ENCODE measurements around the gene POU3F3.

Gene POU3F3

DNA sequence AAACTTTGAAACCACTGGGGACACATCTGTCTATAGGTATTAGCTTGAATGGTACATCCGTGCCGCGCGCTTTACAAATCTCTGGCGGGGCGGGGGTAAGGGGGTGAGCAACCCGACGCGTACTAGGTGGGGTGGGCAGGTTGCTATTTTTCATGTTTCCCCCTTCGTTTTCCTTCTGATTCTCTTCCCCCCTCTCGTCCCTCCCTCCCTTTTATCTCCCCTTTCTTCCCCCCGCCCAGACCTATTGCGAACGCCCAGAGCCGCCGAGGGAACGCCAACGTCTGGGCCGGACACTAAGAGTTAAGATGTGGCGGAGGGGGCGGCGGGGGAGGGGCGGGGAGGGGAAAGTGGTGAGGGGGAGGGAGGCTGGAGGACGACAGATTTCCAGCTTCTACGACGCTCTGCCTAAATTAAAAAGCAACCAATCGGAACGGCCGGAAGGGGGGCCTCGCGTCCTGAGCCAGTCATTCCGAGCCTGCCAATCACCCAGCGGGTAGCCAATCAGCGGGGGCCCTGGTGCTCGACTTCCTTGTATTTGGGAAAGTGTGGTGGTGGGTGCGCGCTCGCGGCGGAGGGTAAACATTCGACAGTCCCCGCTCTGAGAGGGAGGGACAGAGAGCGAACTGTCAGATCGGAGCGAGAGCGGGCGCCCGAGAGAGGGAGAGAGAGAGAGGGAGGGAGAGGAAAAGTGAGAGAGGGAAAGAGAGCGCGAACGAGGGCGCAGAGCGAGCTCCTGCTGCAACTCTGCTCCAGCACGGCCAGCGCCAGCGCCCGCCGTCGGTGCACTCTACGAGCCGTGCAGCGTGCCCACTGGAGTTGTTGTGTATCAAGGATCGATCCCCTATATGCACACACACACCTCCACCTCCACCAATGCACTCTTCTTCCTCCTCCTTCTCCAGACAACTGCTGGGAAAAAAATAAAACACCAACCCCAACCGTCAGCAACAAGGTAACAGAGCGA is at the start of gene POU3F3:
TSS of gene POU3F3 (plus strand) at position 582 of the 964 bp plus-strand sequence. CDS start 1,396 bp downstream, outside the sequence.
- peak in 1 of 2 donors; percentile 37 for DNase-seq (ENCODE audit: low read depth in 2 of 2)

DNA sequence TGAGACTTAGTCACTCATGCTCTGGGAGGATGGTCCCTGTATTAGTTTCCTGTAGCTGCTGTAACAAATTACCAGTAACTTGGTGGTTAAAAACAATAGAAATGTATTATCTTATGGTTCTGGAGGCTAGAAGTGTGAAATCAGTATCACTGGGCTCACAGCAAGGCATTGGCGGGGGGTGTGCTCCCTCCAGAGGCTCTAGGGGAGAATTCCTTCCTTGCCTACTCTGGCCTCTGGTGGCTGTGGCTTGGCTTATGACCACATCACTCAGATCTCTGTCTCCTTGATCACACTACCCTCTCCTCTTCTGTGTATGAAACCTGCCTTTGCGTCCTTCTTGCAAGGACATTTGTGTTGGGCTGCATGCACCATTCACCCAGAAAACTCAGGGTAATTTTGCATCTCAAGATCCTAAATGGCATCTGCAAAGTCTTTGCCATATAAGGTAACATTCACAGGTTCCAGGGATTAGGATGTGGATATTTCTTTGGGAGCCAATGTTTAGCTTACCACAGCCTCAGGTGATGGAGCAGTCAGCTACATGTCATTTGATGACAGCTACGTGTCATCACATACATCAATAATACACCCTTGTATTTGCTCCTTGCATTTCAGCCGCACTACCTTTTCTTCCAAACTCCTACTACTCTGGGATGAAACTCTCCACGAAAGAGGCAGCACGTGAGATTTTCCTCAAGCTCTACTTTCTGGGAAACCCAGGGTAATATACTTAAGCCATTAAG is 49.6 kb upstream of the POU3F3 start:
- no peak for DNase-seq (ENCODE audit: low read depth in 2 of 2)

DNA sequence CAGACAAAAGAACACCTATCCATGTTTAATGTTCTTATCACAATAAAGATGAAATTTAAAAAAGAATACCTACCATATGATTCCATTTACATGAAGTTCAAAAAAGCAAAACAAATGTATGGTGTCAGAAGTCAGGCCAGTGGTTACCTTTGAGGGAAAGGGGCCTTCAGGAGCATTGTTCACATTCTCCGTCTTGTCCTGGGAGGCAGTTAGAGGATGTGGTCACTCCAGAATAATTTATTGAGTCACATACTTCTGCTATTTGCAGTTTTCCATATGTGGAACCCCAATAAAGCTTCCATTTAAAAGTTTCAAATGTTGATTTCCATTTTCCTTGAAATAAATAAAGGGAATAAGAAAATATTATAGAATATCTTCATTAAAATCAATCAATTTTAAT is 41.6 kb upstream of the POU3F3 start:
- DNase-seq (ENCODE audit: low read depth in 2 of 2): no peak

DNA sequence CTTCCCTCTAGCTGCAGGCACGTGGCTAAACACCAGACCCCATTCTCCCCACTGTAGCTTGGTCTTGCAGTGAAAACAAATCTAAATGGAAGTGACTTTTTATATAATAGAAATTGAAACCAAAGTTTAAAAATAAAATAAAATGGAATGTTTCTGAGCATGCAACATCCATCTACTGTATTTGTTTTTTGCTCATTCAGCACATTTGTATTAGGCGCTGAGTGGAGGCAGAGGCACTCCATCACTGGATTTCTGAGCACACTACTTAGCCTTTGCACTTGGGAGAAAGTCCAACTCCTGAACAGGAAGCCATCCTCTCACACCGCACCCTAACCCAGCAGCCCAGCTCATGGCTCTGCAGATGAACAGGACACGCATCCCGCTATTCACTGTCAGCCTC is 37.8 kb upstream of the POU3F3 start:
- no peak for DNase-seq (ENCODE audit: low read depth in 2 of 2)

DNA sequence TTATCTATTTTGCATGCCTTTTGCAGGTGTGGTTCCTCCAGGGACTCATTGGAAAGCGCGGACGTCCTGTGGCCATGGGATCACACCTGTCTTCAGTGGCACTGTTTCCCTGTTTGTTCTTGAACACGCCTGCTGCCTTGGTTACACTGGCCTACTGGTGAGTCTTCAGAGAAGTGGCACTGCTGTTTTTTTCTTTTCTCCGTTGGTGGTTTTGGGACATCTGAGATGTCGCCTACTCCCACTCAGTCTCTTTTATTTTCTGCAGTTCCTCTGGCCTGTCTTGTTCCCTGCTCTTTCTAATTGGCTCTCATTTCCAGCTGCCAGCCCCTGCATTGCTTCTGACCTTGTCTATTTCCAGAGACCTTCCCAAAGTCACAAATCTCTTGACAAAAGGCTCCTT is 35.7 kb upstream of the POU3F3 start:
- DNase-seq (ENCODE audit: low read depth in 2 of 2): no peak

DNA sequence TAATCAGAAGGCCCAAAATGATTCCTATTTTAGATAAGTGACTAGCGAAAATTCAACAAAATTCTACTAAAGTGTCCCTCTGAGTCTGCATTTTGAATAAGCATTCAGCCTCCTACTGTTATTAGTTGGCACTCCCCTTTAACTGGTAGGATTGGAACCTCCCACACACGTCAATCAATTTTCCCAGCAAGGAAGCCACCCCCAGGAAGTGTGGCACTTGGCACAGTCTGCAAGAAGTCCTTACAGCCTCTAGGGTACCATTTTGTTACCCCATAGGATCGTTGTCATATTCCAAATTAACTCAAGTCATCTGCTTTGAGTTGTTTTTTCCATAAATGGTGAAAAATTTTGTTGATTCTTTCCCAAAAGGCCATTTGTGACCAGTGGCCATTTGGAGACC is 33.8 kb upstream of the POU3F3 start:
- DNase-seq (ENCODE audit: low read depth in 2 of 2): no peak

DNA sequence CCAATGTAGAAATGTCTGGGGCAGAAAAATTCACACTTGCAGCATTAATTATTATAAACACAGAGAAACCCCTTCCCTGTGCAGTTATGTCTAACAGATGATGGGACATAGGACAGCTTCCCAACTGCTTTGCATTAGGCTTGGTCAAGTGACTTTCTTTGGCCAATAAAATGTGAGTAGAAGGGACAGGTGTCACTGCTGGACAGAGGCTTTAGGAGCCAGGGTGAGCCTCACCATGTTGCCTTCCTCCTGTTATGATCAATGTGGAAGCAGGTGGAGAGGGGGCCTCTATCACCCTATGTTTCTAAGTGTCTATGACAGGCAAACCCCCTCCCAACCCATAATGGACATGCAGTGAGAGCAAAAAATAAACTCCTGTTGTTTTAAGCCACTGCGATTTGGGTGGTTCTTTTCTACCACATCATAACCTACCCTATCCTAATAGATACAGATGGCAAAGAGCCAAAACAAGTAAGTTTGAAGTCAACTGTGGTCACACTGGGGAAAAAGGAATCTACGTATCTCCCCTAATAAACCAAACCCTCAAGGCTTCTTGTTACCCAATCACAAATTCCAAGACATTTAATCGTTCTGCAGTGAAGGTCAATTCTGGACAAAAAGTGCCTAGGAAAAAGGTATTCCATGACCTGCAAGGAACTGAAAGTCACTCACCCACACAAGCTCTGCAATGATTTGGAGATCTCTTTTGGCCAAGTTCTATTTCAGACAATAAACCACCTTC is 28.6 kb upstream of the POU3F3 start:
- no peak for DNase-seq (ENCODE audit: low read depth in 2 of 2)

DNA sequence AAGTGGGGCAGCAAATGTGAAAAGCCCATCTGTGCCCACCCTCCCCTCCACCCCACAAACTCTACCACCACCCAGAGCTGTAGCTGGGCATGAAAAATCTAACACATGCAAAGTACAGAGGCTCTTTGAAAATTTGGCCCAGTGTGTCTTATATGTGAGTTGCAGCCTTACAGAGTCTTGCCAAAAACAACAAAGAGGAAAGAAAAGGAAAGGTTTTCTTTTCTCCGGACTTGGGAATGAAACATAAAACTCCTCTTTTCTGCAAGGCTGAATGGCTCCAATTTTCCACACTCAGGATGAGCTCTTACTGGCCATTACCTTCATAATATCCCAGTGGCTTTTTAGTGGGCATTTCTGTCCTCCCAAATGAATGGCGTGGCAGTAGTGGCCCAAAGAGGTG is 27.9 kb upstream of the POU3F3 start:
- DNase-seq (ENCODE audit: low read depth in 2 of 2): no peak

DNA sequence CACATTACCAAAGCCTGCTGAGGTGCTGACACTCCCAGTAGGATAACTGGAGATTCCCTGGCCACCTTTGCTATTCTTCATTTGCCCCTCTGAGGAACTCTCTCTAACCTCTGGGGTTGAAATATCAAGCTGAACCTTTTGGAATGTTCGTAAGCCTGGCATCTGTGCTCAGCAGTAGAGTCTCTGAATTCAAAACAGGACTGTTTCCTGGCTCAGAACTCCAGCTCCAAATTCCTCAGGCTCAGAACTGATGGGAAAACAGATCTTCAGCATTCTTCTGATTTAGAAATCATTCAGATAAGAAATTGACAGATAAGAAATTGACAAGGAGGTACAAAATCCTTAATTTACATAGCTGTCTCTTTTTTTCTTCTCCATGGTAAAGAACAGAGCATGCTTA is 22.2 kb upstream of the POU3F3 start:
- DNase-seq (ENCODE audit: low read depth in 2 of 2): no peak

DNA sequence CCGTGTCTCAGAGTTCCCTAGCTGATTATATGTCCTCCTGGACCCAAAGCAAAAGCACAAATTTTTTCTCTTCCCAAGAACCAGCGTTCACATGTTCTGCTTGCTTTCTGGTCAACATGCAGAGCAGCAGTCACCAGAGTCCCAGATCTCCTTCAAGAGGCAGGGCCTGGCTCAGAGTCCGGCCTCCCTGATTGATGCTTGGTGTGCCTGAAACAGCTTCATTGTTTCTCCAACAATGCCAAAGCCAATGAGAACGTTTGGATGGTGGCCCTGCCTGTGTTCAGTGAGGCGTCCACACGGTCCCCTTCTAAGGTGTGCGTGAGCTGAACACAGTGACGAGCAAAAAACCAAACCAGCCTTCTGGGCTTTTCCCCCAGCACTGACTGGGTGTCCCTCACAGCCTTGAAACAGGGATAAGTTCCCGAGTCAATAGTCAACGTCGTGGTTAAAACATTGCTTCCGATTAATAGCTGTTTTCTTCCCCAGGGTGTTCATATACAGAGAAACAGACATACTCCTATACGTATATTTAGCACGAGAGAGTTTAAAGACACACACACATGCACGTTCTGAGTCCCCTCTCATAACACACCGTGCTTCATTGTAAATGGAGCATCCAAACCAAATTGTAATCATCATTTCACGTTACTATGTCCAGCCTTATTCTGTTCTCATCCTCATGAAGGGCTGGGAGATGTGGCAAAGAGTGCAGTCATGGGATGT is 19.3 kb upstream of the POU3F3 start:
- DNase-seq (ENCODE audit: low read depth in 2 of 2): no peak

DNA sequence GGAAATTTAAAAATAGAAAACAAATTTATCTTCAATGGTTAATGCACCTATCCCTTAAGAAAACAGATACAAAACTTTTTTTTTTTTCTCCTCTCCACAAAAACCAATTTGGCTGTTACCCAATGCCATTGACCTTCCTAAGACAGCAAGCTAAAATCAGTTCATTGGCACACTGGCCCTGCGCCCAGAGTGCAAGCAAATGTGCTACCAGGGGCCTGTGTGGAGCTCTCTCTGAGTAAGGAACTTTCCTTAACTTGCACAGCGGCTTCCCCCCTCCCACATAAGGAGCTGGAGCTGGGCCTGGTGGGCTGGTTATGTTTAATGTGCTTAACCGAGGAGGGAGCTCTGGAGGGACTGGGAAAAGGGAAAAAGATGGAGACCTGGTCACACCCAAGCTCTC is 17.6 kb upstream of the POU3F3 start:
- no peak for DNase-seq (ENCODE audit: low read depth in 2 of 2)

DNA sequence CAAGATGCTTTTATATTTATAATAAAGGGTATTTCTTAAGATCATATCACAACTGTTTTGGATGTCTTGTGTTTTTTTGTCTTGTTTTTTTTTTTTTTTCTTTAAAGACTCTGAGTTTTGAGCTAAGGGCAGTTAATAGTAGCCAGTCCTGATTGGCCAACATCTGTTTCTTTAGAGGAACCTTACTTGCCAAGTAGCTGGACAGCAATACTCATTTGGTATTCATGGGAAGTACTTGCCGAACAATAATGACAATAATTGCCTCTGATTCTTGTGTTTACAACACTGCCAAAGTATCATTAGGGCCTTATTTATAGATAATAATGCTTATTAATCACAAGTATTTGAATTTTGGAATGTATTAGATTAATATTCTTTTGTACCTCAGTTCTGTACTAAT is 17.1 kb upstream of the POU3F3 start:
- no peak for DNase-seq (ENCODE audit: low read depth in 2 of 2)

DNA sequence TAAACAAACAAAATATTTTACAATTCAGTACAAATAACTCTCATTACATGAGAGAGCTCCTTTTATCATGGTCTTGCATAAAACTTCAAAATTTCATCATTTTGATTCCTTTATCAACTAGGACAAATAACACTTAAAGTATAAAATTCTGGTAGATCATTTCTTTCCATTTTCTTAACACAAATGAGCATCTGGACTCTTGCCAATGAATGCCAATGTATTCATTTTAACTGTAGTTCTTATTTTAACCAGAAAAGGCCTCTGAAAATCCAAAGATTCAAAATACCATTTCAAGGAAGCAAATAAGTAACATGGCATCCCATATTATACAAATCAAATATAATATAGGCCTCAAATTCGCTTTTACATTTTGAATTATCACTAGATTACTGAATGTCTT is 13.8 kb upstream of the POU3F3 start:
- no peak for DNase-seq (ENCODE audit: low read depth in 2 of 2)

DNA sequence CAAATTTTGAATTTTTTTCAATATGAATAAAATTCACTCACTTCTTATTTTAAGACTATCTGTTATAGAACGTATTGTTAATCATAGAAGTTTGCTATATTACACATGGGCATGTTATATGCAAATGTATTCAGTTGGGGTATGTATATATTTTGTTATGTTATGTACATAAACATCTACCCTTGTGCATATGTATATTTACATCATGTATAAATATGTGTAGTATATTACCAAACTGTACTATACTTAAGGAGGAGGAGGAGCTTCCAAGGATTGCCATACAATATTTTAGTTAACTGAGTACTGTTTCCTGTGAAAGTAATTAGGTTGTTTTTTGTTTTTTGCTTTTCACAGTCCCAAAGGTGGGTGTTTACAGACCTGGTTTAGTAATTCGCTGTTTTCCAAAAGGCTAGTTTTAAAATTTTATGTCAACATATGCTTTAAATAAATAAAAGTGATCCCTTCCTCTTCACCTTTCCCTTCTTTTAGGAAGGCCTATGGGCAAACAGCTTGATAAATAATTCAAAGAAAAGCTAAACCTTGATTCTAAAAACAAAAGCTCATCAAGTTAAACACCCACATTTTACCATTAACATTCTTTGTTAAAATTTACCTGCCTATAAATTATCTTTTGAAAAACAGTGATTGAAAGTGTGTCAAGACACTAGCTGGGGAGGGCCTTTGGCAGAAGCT is 12.9 kb upstream of the POU3F3 start:
- no peak for DNase-seq (ENCODE audit: low read depth in 2 of 2)

DNA sequence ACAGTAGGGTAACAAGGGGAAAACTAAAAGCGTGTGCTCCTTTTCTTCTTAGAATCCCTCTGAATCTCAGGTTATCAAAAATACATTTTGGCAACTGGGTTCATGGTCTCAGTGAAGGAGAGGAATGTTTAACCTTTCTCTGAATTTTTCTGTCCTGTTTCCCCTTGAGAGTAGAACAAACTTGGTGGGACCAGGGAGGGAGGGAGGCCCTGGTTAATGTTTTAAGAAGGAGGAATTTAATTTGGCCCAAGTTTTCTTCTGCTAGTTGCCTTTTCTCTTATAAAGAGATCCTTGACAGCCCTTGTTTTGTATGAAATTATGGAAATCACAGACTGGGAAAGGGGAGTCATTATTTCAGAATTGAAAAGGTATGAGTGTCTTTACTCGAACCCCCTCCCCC is 12.2 kb upstream of the POU3F3 start:
- no peak for DNase-seq (ENCODE audit: low read depth in 2 of 2)

DNA sequence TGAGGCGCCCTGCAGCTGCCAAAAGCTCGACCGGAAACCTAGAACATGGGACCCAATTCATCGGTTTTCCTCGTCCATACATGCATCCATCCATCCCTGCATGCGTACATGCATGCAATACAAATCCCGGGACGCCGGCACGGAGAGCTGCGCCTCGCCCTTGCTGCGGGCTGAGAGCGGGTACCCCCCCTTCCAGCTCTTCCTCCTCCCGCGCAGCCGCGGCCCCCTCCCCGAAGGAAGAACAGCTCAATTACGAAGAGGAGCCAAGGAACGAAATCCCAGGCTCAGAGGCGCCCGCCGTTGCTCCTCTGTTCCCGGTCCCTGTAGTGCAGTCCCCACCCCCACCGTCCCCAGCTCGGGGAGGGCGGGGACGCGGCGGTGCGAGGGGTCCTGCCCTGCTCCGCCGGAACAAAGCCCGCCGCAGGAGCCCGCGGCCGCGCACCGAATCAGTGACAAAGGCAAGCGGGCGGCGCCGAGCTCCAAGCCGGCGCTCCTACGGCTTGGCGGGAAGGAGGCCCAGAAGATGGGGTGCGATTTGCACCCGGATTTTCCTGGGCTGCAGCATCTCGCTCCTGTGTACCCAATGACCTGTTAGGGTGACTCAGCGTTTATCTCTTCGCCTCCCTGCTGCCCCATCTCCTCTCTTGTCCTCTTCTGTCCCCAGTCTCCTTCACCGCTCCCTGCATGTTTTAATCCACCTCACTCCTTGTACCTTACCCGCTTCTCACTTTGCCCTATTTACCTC is 8.9 kb upstream of the POU3F3 start:
- no peak for DNase-seq (ENCODE audit: low read depth in 2 of 2)

DNA sequence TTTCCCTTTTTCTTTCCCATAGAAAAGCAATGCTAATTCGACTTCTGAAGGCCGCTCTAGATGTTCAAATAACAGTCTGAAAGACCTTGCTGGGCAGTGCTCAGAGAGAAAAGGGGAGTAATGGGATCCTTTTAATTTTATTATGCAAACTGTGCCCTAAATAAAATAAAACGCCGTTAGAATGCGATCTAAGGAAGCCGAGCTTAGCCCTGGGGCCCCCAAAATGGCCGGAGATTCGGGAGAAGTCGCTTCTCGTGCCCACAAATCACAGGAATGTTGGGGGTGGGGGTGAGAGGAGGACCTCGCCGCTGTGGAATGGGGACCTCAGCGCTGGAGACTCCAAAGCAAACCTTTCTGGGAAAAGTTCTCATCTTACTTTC is 8.4 kb upstream of the POU3F3 start:
- no peak for DNase-seq (ENCODE audit: low read depth in 2 of 2)

DNA sequence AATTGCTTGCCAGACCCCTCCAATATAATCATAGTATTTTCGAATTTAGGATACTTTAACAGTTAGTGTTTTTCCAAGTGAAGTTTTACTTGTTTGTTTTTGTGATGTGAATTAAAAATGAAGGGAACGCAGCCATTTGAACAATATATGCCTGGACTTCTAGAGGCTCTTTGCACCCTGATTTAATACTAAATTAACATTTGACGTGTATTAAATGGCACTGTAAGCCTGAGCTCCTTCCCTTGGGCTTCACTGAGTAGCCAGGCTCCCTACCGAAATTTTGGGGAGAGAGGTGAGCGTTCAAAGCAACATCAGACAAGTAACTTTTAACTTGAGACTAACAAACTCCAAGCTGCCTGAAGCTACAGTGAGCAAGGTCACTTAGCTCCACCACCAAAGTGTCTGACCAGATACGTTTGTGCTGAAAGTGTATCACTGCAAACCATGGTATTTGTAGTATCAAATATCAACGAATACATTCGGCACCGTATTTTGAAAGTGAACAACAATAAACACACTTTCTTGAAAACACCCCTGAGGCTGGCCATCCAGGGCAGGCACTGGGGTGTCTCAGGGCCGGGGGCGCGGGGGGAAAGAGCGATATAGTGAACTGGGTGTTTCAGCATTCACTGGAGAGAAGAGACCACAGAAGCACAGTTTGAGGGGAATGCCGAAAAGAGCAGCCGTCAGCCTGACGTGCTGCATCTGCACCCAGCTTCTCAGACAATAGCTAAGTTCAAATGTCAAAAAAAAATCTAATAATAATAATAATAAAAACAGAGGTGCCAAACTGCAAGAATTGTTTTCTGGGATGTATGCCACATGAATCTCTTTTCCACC is 7.7 kb upstream of the POU3F3 start:
- no peak for DNase-seq (ENCODE audit: low read depth in 2 of 2)

DNA sequence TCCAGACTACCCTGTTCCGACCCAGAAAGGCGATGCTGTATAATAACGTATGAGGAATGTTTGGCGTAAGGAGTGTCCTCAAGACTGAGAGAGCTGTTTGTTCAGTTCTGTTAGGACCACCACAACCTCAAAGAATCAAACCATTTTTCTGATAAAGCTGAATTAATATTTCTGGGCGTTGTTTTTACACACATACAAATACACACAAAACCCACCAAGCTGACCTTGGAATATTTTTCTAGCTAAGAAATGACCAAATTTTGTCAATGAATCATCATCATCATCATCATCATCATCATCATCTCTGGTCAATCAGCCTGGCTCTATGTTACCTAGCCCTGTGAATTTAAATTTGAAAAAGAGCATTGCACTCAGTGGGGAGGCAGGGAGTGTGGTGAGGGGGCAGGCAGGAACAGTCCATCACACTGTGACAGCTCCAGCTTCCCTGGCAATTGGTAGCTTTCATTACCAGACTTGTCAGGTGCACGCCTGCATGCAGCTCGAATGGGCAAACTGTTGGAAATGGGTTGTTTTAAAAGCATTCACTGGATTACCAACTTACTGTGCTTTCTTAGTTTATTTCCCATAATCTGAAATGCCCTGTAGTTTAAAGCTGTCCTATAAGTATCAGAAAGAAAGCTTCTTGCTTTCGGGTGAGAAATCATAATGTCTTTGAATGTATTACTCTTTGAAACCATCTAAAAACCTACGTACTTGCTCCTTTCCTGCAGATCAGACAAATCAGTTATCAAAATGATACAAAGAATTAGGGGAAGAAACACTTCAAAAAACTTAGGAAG is 6.9 kb upstream of the POU3F3 start:
- DNase-seq (ENCODE audit: low read depth in 2 of 2): no peak
